Posterior cingulate gyrus (tissue), 11 donors: Measurements from ENCODE around the gene NPFFR1.
A peak's percentile ranks its signal among the peaks of the same experiment; 100 is the strongest.
"Not testable (repeated sequence)": the region's sequence is repeated elsewhere in the genome, so short reads cannot be mapped to it uniquely, and the experiment has no call there.

ENCODE experiments used
- DNase-seq, 10 donors: peaks; one replicate each; pipeline versions ENCODE4 v3.0.0 to v3.0.0-alpha.2; 2020 to 2021; ENCODE audit warnings: mixed read lengths in 3 of 10
- intact Hi-C: fragments of 100-400 bp; cut with DNase I; formaldehyde crosslinking; loops from one replicate; pipeline ENCODE4 v1.15.1; 2023

Gene NPFFR1

GRCh38 chr10:70265032-70265689 lies 18.6 kb downstream of the NPFFR1 start:
- intact Hi-C loops = no loop called here
- peak in 2 of 10 donors; percentile 49 to 88 for DNase-seq

GRCh38 chr10:70260734-70261133 lies 23.1 kb downstream of the NPFFR1 start:
- no peak for DNase-seq
- intact Hi-C loops = no loop called here

GRCh38 chr10:70260259-70260658 lies 23.5 kb downstream of the NPFFR1 start:
- intact Hi-C loops = no loop called here
- DNase-seq = no peak

- intact Hi-C loops = no loop called here
- DNase-seq = no peak
Observed at GRCh38 chr10:70258216-70258615, 25.6 kb downstream of the NPFFR1 start.

- DNase-seq, intact Hi-C loops: not testable (repeated sequence)
Observed at GRCh38 chr10:70257816-70258215, 26.0 kb downstream of the NPFFR1 start.

GRCh38 chr10:70256463-70256862 lies 27.3 kb downstream of the NPFFR1 start:
- intact Hi-C loops = no loop called here
- DNase-seq = no peak

- DNase-seq = no peak
Observed at GRCh38 chr10:70255329-70256299, 28.2 kb downstream of the NPFFR1 start.

GRCh38 chr10:70254778-70255328 lies 29.0 kb downstream of the NPFFR1 start:
- intact Hi-C loops = no loop called here
- no peak for DNase-seq

More at GRCh38 chr10:70255329-70256299, 28.2 kb downstream of the NPFFR1 start:
- intact Hi-C loops = no loop called here

- intact Hi-C loops = no loop called here
- DNase-seq = no peak
Observed at GRCh38 chr10:70253878-70254765, 29.7 kb downstream of the NPFFR1 start.

- peak in 3 of 10 donors; percentile 29 to 85 (median 36) for DNase-seq
- intact Hi-C loops = no loop called here
Observed at GRCh38 chr10:70250961-70251680, 32.7 kb downstream of the NPFFR1 start.

GRCh38 chr10:70247360-70247759 lies 36.4 kb downstream of the NPFFR1 start:
- DNase-seq = no peak
- intact Hi-C loops = no loop called here

- intact Hi-C loops = no loop called here
- DNase-seq = no peak
Observed at GRCh38 chr10:70241081-70241480, 42.7 kb downstream of the NPFFR1 start.

GRCh38 chr10:70239986-70240385 lies 43.8 kb downstream of the NPFFR1 start:
- DNase-seq, intact Hi-C loops: not testable (repeated sequence)

GRCh38 chr10:70239077-70239976 lies 44.5 kb downstream of the NPFFR1 start:
- DNase-seq, intact Hi-C loops: not testable (repeated sequence)

GRCh38 chr10:70237958-70238536 lies 45.8 kb downstream of the NPFFR1 start:
- DNase-seq, intact Hi-C loops: not testable (repeated sequence)

- intact Hi-C loops = loop anchor here (5.0 kb wide), 1 partner anchor 147 kb away; the partner anchor contains the start of gene LRRC20
- DNase-seq = no peak
Observed at GRCh38 chr10:70234668-70235447, 48.9 kb downstream of the NPFFR1 start.

- DNase-seq = no peak
- intact Hi-C loops = loop anchor here (5.0 kb wide), 1 partner anchor 148 kb away; the partner anchor contains the start of gene LRRC20
Observed at GRCh38 chr10:70233939-70234300, 49.9 kb downstream of the NPFFR1 start.
